Fibroblast of mammary gland (primary cell): ENCODE results near the gene UBE2G2.

ENCODE experiments used
- DNase-seq: peaks from one replicate; pipeline ENCODE4 v3.0.0-alpha.2; 2010; ENCODE audit warnings: low read depth
- H3K4me3 ChIP-seq: 2 replicates; pipeline ENCODE4 v1.5.1; 2011; ENCODE audit warnings: low read depth, mild to moderate bottlenecking, low read length, moderate library complexity; ENCODE audit not compliant: control insufficient read depth
- TF ChIP-seq, protein P1 (sequence below): conservative IDR thresholded peaks from 2 replicates; pipeline ENCODE4 v1.5.1; 2011; ENCODE audit warnings: low read depth, low read length, inconsistent platforms; ENCODE audit not compliant: control insufficient read depth, insufficient read depth

The UBE2G2 gene

GRCh38 chr21:44795342-44795741, 6.3 kb downstream of the UBE2G2 start:
- H3K4me3 ChIP-seq, result no peak overlapping the region
- no peak for DNase-seq
- TF ChIP-seq, protein P1, sequence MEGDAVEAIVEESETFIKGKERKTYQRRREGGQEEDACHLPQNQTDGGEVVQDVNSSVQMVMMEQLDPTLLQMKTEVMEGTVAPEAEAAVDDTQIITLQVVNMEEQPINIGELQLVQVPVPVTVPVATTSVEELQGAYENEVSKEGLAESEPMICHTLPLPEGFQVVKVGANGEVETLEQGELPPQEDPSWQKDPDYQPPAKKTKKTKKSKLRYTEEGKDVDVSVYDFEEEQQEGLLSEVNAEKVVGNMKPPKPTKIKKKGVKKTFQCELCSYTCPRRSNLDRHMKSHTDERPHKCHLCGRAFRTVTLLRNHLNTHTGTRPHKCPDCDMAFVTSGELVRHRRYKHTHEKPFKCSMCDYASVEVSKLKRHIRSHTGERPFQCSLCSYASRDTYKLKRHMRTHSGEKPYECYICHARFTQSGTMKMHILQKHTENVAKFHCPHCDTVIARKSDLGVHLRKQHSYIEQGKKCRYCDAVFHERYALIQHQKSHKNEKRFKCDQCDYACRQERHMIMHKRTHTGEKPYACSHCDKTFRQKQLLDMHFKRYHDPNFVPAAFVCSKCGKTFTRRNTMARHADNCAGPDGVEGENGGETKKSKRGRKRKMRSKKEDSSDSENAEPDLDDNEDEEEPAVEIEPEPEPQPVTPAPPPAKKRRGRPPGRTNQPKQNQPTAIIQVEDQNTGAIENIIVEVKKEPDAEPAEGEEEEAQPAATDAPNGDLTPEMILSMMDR, result no peak

DNA sequence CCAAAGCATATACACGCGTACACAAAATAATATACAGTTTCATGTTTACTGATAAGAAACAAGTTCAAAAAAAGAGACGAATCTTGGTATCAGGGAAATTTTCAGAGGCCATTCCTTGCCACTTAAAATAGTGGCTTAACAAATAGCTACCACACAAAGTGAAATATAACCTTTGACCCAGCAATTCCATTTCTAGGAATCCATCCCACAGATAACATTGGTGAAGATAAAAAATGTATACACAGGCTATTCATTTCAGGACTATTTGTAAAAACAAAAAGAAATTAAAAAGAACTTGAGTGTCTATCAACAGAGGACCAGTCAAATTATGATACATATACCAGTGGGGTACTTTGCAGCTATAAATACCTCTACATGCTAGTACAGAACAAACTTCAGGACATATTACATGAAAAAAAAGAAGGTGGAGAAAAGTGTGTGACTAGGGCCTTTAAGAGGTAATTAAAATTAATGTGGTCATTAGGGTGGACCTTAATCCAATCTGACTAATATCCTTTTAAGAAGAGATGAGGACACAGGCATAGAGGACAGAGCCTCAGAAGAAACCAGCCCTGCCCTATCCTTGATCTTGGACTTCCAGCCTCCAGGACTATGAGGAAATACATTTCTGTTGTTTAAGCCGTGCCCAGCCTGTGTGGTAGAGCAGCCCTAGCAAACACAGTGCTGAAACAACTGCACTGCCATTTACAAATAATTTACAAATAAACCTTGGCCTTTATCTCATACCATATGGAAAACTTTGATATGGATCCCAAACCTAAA, 7.8 kb downstream of the UBE2G2 start:
- TF ChIP-seq, protein P1, result no peak
- DNase-seq, result no peak
- no peak overlapping the region for H3K4me3 ChIP-seq

- TF ChIP-seq, protein P1, result peak; percentile 75
- DNase-seq, result peak; percentile 66
- no peak overlapping the region for H3K4me3 ChIP-seq
Measured at GRCh38 chr21:44792702-44793591, 8.7 kb downstream of the UBE2G2 start.

DNA sequence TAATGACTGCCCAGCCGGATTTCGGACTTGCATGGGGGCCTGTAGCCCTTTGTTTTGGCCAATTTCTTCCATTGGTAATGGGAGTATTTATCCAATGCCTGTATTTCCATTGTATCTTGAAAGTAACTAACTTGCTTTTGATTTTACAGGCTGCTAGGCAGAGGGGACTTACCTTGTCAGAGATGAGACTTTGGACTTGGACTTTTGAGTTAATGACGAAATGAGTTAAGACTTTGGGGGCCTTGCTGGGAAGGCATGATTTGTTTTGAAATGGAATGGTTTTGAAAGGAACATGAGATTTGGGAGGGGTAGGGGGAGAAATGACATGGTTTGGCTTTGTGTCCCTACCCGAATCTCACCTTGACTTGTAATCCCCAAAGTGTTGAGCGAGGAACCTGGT, 9.6 kb downstream of the UBE2G2 start:
- TF ChIP-seq, protein P1, result no peak
- DNase-seq, result no peak
- H3K4me3 ChIP-seq, result no peak overlapping the region

DNA sequence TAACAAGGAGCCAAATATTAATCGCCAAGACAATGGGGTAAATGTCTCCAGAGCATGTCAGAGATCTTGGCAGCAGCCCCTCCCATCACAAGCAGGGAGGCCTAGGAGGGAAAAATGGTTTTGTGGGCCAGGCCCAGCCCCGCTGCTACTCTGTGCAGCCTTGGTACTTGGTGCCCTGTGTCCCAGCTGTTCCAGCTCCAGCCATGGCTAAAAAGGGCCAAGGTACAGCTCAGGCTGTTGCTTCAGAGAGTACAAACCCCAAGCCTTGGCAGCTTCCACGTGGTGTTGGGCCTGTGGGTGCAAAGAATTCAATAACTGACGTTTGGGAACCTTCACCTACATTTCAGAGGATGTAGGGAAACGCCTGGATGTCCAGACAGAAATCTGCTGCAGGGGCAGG, 10.4 kb downstream of the UBE2G2 start:
- TF ChIP-seq, protein P1, result no peak
- H3K4me3 ChIP-seq, result no peak overlapping the region
- peak; percentile 10 for DNase-seq

DNA sequence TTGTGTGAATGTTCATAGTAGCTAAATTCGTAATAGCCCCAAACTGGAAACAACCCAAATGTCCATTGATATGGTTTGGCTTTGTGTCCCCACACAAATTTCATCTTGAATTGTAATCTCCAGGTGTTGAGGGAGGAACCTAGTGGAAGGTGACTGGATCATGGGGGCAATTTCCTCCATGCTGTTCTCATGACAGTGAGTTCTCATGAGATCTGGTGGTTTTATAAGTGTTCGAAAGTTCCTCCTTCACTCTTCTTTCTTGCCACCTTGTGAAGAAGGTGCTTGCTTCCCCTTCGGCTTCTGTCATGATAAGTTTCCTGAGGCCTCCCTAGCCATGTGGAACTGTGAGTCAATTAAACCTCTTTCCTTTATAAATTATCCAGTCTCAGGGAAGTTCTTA, 11.3 kb downstream of the UBE2G2 start:
- H3K4me3 ChIP-seq, result no peak overlapping the region
- TF ChIP-seq, protein P1, result no peak
- no peak for DNase-seq
